Activated CD8-positive, alpha-beta memory T cell treated with anti-CD3 and anti-CD28 coated beads, Interleukin-2, amount 10 ng/mL, durations not matched to agents 7 days and 5 days (primary cell): ENCODE results near the gene SLC12A8. TPM values are rescaled to one million over a fixed set of nuclear protein-coding genes. Genes with fewer than 3 reads are reported as not detected.
A peak's percentile ranks its signal among the peaks of the same experiment; 100 is the strongest.

Experiments used
- ATAC-seq: fragments of 150-1000 bp; cut with Tn5 transposase; one replicate; pipeline ENCODE4 v1.10.0; 2021; ENCODE audit warnings: moderate library complexity
- CTCF ChIA-PET: fragments of 350-600 bp; sonication (Branson Sonifier 250); formaldehyde crosslinking; loops from one replicate; lab custom pipeline; 2021; ENCODE audit warnings: antibody characterized with exemption; lab: Charles Lee
- DNase-seq: peaks from one replicate; pipeline ENCODE4 v3.0.0-alpha.2; 2020
- H3K27ac Mint-ChIP-seq: one replicate; pipeline ENCODE4 v1.8.0; 2021; ENCODE audit warnings: mild to moderate bottlenecking, mixed read lengths
- H3K27me3 Mint-ChIP-seq: one replicate; pipeline ENCODE4 v1.8.0; 2021; ENCODE audit warnings: mixed read lengths
- H3K36me3 Mint-ChIP-seq: one replicate; pipeline ENCODE4 v1.8.0; 2021; ENCODE audit warnings: mild to moderate bottlenecking, mixed read lengths
- H3K4me1 Mint-ChIP-seq: one replicate; pipeline ENCODE4 v1.8.0; 2021; ENCODE audit warnings: mixed read lengths
- H3K4me3 Mint-ChIP-seq: one replicate; pipeline ENCODE4 v1.8.0; 2021; ENCODE audit warnings: mild to moderate bottlenecking, moderate library complexity, mixed read lengths
- H3K9me3 Mint-ChIP-seq: one replicate; pipeline ENCODE4 v1.8.0; 2022; ENCODE audit warnings: low read depth, mixed read lengths
- total RNA-seq, 2 experiments: library from RNA; stranded (reverse); gene quantifications; one replicate each; pipeline ENCODE4 v1.2.3, GENCODE V29; 2021

SLC12A8 gene
- total RNA-seq, 2 experiments from 2014 or later = 1.3 to 4.3 TPM

- H3K27ac Mint-ChIP-seq = no peak overlapping the region
- H3K27me3 Mint-ChIP-seq = peaks cover 25% of the 10 kb centered on the region
- DNase-seq = peak; percentile 57
- no peaks in the 10 kb centered on the region for H3K9me3 Mint-ChIP-seq
- H3K36me3 Mint-ChIP-seq = peaks cover 3% of the 10 kb centered on the region
- peaks cover 41% of the 10 kb centered on the region for H3K4me1 Mint-ChIP-seq
- ATAC-seq = no peak
- H3K4me3 Mint-ChIP-seq = no peak overlapping the region
- CTCF ChIA-PET = interaction anchor here (1.2 to 1.7 kb wide), 3 partner anchors 9 to 134 kb away, joined by 4 to 6 read pairs (median 4); no protein-coding TSS in a partner anchor
Observed at GRCh38 chr3:125128861-125129501, 83.6 kb downstream of the SLC12A8 start.

GRCh38 chr3:125126323-125126722 is 86.2 kb downstream of the SLC12A8 start:
- DNase-seq (no peak), ATAC-seq (no peak)
- peaks cover 25% of the 10 kb centered on the region for H3K27me3 Mint-ChIP-seq
- peaks cover 43% of the 10 kb centered on the region for H3K4me1 Mint-ChIP-seq
- CTCF ChIA-PET = interaction anchor here (1.1 to 2.1 kb wide), 5 partner anchors 10 to 24 kb away, joined by 3 to 6 read pairs (median 4); no protein-coding TSS in a partner anchor
- peaks cover 7% of the 10 kb centered on the region for H3K36me3 Mint-ChIP-seq
- H3K4me3 Mint-ChIP-seq = no peak overlapping the region
- H3K9me3 Mint-ChIP-seq = peaks cover 2% of the 10 kb centered on the region
- peak overlapping the region; percentile 13 for H3K27ac Mint-ChIP-seq

GRCh38 chr3:125125821-125126245 is 86.7 kb downstream of the SLC12A8 start:
- peaks cover 2% of the 10 kb centered on the region for H3K9me3 Mint-ChIP-seq
- H3K36me3 Mint-ChIP-seq = peaks cover 7% of the 10 kb centered on the region
- peak overlapping the region; percentile 35 for H3K27ac Mint-ChIP-seq
- CTCF ChIA-PET = interaction anchor here (1.1 to 2.1 kb wide), 5 partner anchors 10 to 25 kb away, joined by 3 to 6 read pairs (median 4); no protein-coding TSS in a partner anchor
- H3K4me3 Mint-ChIP-seq = no peak overlapping the region
- H3K27me3 Mint-ChIP-seq = peaks cover 22% of the 10 kb centered on the region
- peak; percentile 64 for DNase-seq
- peak; percentile 68 for ATAC-seq
- H3K4me1 Mint-ChIP-seq = peaks cover 48% of the 10 kb centered on the region

- Mint-ChIP-seq H3K4me3 (no peak overlapping the region), H3K27ac (no peak overlapping the region), H3K4me1 (peaks cover 54% of the 10 kb centered on the region), H3K36me3 (peaks cover 9% of the 10 kb centered on the region), H3K27me3 (peaks cover 21% of the 10 kb centered on the region), H3K9me3 (peaks cover 2% of the 10 kb centered on the region)
- ATAC-seq = no peak
- CTCF ChIA-PET = no interaction called here
- DNase-seq = no peak
Observed at GRCh38 chr3:125123451-125124305, 88.9 kb downstream of the SLC12A8 start.

GRCh38 chr3:125121246-125122010 is 91.1 kb downstream of the SLC12A8 start:
- Mint-ChIP-seq H3K27ac (peak overlapping the region; percentile 5), H3K36me3 (peaks cover 11% of the 10 kb centered on the region), H3K9me3 (peaks cover 2% of the 10 kb centered on the region), H3K27me3 (peaks cover 12% of the 10 kb centered on the region), H3K4me1 (peaks cover 50% of the 10 kb centered on the region), H3K4me3 (no peak overlapping the region)
- peak; percentile 57 for ATAC-seq
- CTCF ChIA-PET = interaction anchor here (0.9 to 2.0 kb wide), 3 partner anchors 10 to 29 kb away, joined by 3 to 11 read pairs (median 3); no protein-coding TSS in a partner anchor
- DNase-seq = peak; percentile 56

- DNase-seq = no peak
- Mint-ChIP-seq H3K36me3 (peaks cover 11% of the 10 kb centered on the region), H3K4me1 (peaks cover 50% of the 10 kb centered on the region), H3K9me3 (peaks cover 2% of the 10 kb centered on the region), H3K27ac (no peak overlapping the region), H3K4me3 (no peak overlapping the region), H3K27me3 (peaks cover 12% of the 10 kb centered on the region)
- CTCF ChIA-PET = interaction anchor here (0.9 to 2.0 kb wide), 4 partner anchors 9 to 30 kb away, joined by 3 to 11 read pairs (median 4); no protein-coding TSS in a partner anchor
- ATAC-seq = no peak
Observed at GRCh38 chr3:125120379-125121122, 92.0 kb downstream of the SLC12A8 start.

GRCh38 chr3:125119752-125120378 is 92.7 kb downstream of the SLC12A8 start:
- Mint-ChIP-seq H3K4me3 (no peak overlapping the region), H3K9me3 (peaks cover 2% of the 10 kb centered on the region), H3K27me3 (peaks cover 12% of the 10 kb centered on the region), H3K36me3 (peaks cover 11% of the 10 kb centered on the region), H3K27ac (peak overlapping the region; percentile 81), H3K4me1 (peaks cover 51% of the 10 kb centered on the region)
- DNase-seq (no peak), ATAC-seq (peak; percentile 64)
- CTCF ChIA-PET = interaction anchor here (1.5 to 2.0 kb wide), 3 partner anchors 9 to 22 kb away, joined by 5 to 11 read pairs (median 6); no protein-coding TSS in a partner anchor

- CTCF ChIA-PET = interaction anchor here (1.4 to 1.7 kb wide), 3 partner anchors 8 to 16 kb away, joined by 3 to 6 read pairs (median 5); no protein-coding TSS in a partner anchor
- peaks cover 2% of the 10 kb centered on the region for H3K9me3 Mint-ChIP-seq
- H3K4me3 Mint-ChIP-seq = no peak overlapping the region
- no peak overlapping the region for H3K27ac Mint-ChIP-seq
- H3K36me3 Mint-ChIP-seq = peaks cover 10% of the 10 kb centered on the region
- peaks cover 12% of the 10 kb centered on the region for H3K27me3 Mint-ChIP-seq
- ATAC-seq (no peak), DNase-seq (no peak)
- peaks cover 49% of the 10 kb centered on the region for H3K4me1 Mint-ChIP-seq
Observed at GRCh38 chr3:125118600-125118999, 93.9 kb downstream of the SLC12A8 start.

GRCh38 chr3:125117631-125118191 is 94.8 kb downstream of the SLC12A8 start:
- Mint-ChIP-seq H3K27ac (no peak overlapping the region), H3K4me3 (no peak overlapping the region), H3K36me3 (peaks cover 6% of the 10 kb centered on the region), H3K27me3 (peaks cover 10% of the 10 kb centered on the region), H3K4me1 (peaks cover 49% of the 10 kb centered on the region), H3K9me3 (no peaks in the 10 kb centered on the region)
- ATAC-seq (no peak), DNase-seq (no peak)
- CTCF ChIA-PET = interaction anchor here (1.4 kb wide), 1 partner anchor 17 kb away, joined by 3 read pairs; no protein-coding TSS in a partner anchor

GRCh38 chr3:125116311-125117080 is 96.1 kb downstream of the SLC12A8 start:
- H3K27me3 Mint-ChIP-seq = peaks cover 6% of the 10 kb centered on the region
- H3K4me1 Mint-ChIP-seq = peaks cover 41% of the 10 kb centered on the region
- H3K36me3 Mint-ChIP-seq = peaks cover 6% of the 10 kb centered on the region
- DNase-seq (no peak), ATAC-seq (no peak)
- CTCF ChIA-PET = interaction anchor here (1.2 to 2.0 kb wide), 2 partner anchors 9 to 57 kb away, joined by 3 to 5 read pairs; no protein-coding TSS in a partner anchor
- H3K27ac Mint-ChIP-seq = no peak overlapping the region
- no peak overlapping the region for H3K4me3 Mint-ChIP-seq
- H3K9me3 Mint-ChIP-seq = no peaks in the 10 kb centered on the region

- DNase-seq (no peak), ATAC-seq (no peak)
- Mint-ChIP-seq H3K27ac (peak overlapping the region; percentile 28), H3K27me3 (peaks cover 6% of the 10 kb centered on the region), H3K9me3 (no peaks in the 10 kb centered on the region), H3K4me3 (no peak overlapping the region), H3K36me3 (peaks cover 6% of the 10 kb centered on the region), H3K4me1 (peaks cover 41% of the 10 kb centered on the region)
- CTCF ChIA-PET = interaction anchor here (1.2 to 2.0 kb wide), 2 partner anchors 10 to 57 kb away, joined by 3 to 5 read pairs; no protein-coding TSS in a partner anchor
Observed at GRCh38 chr3:125115640-125116039, 96.9 kb downstream of the SLC12A8 start.
